ENCODE measurements around the gene RMRP. TPM values are rescaled to one million over a fixed set of nuclear protein-coding genes. Genes with fewer than 3 reads are reported as not detected.
A peak's percentile ranks its signal among the peaks of the same experiment; 100 is the strongest.

Gene RMRP
- total and polyA plus RNA-seq, 5 experiments from 2014 or later, result 33.0 to 21,271 (median 14,495) TPM; not detected in 2

- Mint-ChIP-seq H3K36me3 (no peaks in the 10 kb centered on the region), H3K9me3 (no peaks in the 10 kb centered on the region), H3K4me1 (peaks cover 13 to 18% (median 16%) of the 10 kb centered on the region in 4 donors), H3K27me3 (peaks cover 0 to 6% (median 0%) of the 10 kb centered on the region in 5 donors), H3K4me3 (peak overlapping the region; percentile 67 to 89 (median 83)), H3K27ac (peak overlapping the region in 5 of 10 donors; percentile 19 to 72 (median 65))
- peak; percentile 64 to 83 for ATAC-seq
- DNase-seq, result peak in 6 of 10 donors; percentile 37 to 74 (median 48)
- POLR2A ChIA-PET, result interaction anchor here (0.5 to 1.9 kb wide), 9 partner anchors 10 to 224 kb away, joined by 3 to 8 read pairs (median 5); partner anchors contain the start of genes ARHGEF39, CCDC107, CREB3 and RMRP
These were observed 18.0 kb upstream of the RMRP start for GRCh38 chr9:35675732-35676392.

GRCh38 chr9:35675204-35675603 lies 17.4 kb upstream of the RMRP start:
- POLR2A ChIA-PET, result interaction anchor here (0.9 to 1.9 kb wide), 7 partner anchors 10 to 57 kb away, joined by 3 to 8 read pairs (median 5); partner anchors contain the start of genes ARHGEF39, CCDC107, CREB3 and RMRP
- Mint-ChIP-seq H3K27ac (peak overlapping the region in 4 of 10 donors; percentile 19 to 68 (median 62)), H3K9me3 (no peaks in the 10 kb centered on the region), H3K27me3 (peaks cover 0 to 6% (median 0%) of the 10 kb centered on the region in 5 donors), H3K36me3 (no peaks in the 10 kb centered on the region), H3K4me1 (peaks cover 13 to 18% (median 16%) of the 10 kb centered on the region in 4 donors), H3K4me3 (peak overlapping the region; percentile 64 to 89 (median 81))
- DNase-seq (no peak), ATAC-seq (peak; percentile 21 to 29)

DNA sequence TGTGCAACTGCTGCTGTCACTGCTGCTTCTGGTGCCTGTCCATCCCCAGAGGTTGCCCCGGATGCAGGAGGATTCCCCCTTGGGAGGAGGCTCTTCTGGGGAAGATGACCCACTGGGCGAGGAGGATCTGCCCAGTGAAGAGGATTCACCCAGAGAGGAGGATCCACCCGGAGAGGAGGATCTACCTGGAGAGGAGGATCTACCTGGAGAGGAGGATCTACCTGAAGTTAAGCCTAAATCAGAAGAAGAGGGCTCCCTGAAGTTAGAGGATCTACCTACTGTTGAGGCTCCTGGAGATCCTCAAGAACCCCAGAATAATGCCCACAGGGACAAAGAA lies 16.2 kb upstream of the RMRP start:
- H3K36me3 Mint-ChIP-seq, result no peaks in the 10 kb centered on the region
- H3K4me1 Mint-ChIP-seq, result peaks cover 11 to 18% (median 16%) of the 10 kb centered on the region in 4 donors
- no peak for DNase-seq
- H3K9me3 Mint-ChIP-seq, result no peaks in the 10 kb centered on the region
- ATAC-seq, result no peak
- peak overlapping the region in 1 of 10 donors; percentile 63 for H3K27ac Mint-ChIP-seq
- POLR2A ChIA-PET, result interaction anchor here (1.1 kb wide), 1 partner anchor 10 kb away, joined by 5 read pairs; the partner anchor contains the start of gene ARHGEF39
- H3K4me3 Mint-ChIP-seq, result peak overlapping the region in 3 of 10 donors; percentile 20 to 59 (median 41)
- H3K27me3 Mint-ChIP-seq, result peaks cover 0 to 6% (median 0%) of the 10 kb centered on the region in 5 donors

- POLR2A ChIA-PET, result interaction anchor here (0.5 to 1.1 kb wide), 2 partner anchors 9 to 37 kb away, joined by 4 to 5 read pairs; partner anchors contain the start of gene ARHGEF39
- no peaks in the 10 kb centered on the region for H3K9me3 Mint-ChIP-seq
- peak within 1 kb of the TSS in 4 of 10 donors; percentile 18 to 63 (median 42) for H3K27ac Mint-ChIP-seq
- peaks cover 0 to 6% (median 0%) of the 10 kb centered on the region in 5 donors for H3K27me3 Mint-ChIP-seq
- peaks cover 12 to 18% (median 16%) of the 10 kb centered on the region in 4 donors for H3K4me1 Mint-ChIP-seq
- DNase-seq, result no peak
- no peaks in the 10 kb centered on the region for H3K36me3 Mint-ChIP-seq
- peak within 1 kb of the TSS; percentile 32 to 82 (median 68) for H3K4me3 Mint-ChIP-seq
- no peak for ATAC-seq
These were observed 15.6 kb upstream of the RMRP start, which contains the start of gene CA9 for GRCh38 chr9:35673132-35674024. Gene CA9 (plus strand): TSS chr9:35673928. CDS start chr9:35673960, 32 bp downstream.

GRCh38 chr9:35669331-35670145 lies 11.7 kb upstream of the RMRP start:
- no peaks in the 10 kb centered on the region for H3K36me3 Mint-ChIP-seq
- peaks cover 19 to 23% (median 19%) of the 10 kb centered on the region in 4 donors for H3K4me1 Mint-ChIP-seq
- POLR2A ChIA-PET, result interaction anchor here (1.0 kb wide), 1 partner anchor 11 kb away, joined by 4 read pairs; the partner anchor contains the start of genes CCDC107 and RMRP
- no peak overlapping the region for H3K4me3 Mint-ChIP-seq
- no peaks in the 10 kb centered on the region for H3K9me3 Mint-ChIP-seq
- DNase-seq (no peak), ATAC-seq (no peak)
- H3K27ac Mint-ChIP-seq, result no peak overlapping the region
- H3K27me3 Mint-ChIP-seq, result peaks cover 0 to 4% (median under 1%) of the 10 kb centered on the region in 5 donors

GRCh38 chr9:35667939-35668338 lies 10.1 kb upstream of the RMRP start:
- Mint-ChIP-seq H3K27ac (peak overlapping the region in 1 of 10 donors; percentile 1), H3K9me3 (no peaks in the 10 kb centered on the region), H3K4me1 (peaks cover 24 to 34% (median 32%) of the 10 kb centered on the region in 4 donors), H3K4me3 (no peak overlapping the region), H3K27me3 (peaks cover 0 to 2% (median 0%) of the 10 kb centered on the region in 5 donors), H3K36me3 (no peaks in the 10 kb centered on the region)
- DNase-seq (no peak), ATAC-seq (no peak)
- POLR2A ChIA-PET, result no interaction called here

GRCh38 chr9:35666549-35666948 lies 8.7 kb upstream of the RMRP start:
- Mint-ChIP-seq H3K4me3 (peak overlapping the region in 3 of 10 donors; percentile 19 to 34 (median 22)), H3K27me3 (peaks cover 0 to 2% (median 0%) of the 10 kb centered on the region in 5 donors), H3K36me3 (peaks cover 0 to 2% (median 0%) of the 10 kb centered on the region in 3 donors), H3K27ac (peak overlapping the region in 2 of 10 donors; percentile 31 to 32), H3K9me3 (no peaks in the 10 kb centered on the region), H3K4me1 (peaks cover 32 to 48% (median 46%) of the 10 kb centered on the region in 4 donors)
- no peak for ATAC-seq
- no peak for DNase-seq
- POLR2A ChIA-PET, result interaction anchor here (0.7 to 4.0 kb wide), 4 partner anchors 17 to 30 kb away, joined by 3 to 19 read pairs (median 4); partner anchors contain the start of gene TPM2

DNA sequence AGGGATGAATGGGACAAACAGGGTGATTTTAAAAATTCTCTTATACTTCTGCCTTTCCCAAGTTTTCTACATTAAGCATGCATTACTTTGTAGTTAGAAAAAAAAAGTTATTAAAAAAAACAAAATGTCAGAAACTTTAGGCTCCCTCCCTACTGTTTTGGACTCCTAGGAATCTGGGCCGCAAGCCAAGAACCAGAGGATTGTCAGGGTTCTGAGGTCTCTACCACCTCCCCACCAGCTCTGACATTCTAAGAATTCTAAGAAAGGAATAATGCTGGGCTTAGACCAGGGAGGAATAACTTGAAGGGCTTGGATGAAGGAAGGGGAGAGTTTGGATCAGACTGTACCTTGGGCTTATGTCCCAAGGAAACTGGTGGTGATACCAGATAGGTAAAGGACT lies 8.2 kb upstream of the RMRP start:
- H3K4me3 Mint-ChIP-seq, result peak overlapping the region; percentile 37 to 89 (median 76)
- no peaks in the 10 kb centered on the region for H3K9me3 Mint-ChIP-seq
- peaks cover 0 to 2% (median 0%) of the 10 kb centered on the region in 3 donors for H3K36me3 Mint-ChIP-seq
- peaks cover 0 to 2% (median 0%) of the 10 kb centered on the region in 5 donors for H3K27me3 Mint-ChIP-seq
- POLR2A ChIA-PET, result interaction anchor here (0.8 to 4.0 kb wide), 7 partner anchors 10 to 65 kb away, joined by 4 to 19 read pairs (median 5); partner anchors contain the start of genes CREB3, TLN1 and TPM2
- peak overlapping the region in 3 of 10 donors; percentile 22 to 73 (median 67) for H3K27ac Mint-ChIP-seq
- H3K4me1 Mint-ChIP-seq, result peaks cover 32 to 53% (median 50%) of the 10 kb centered on the region in 4 donors
- DNase-seq (no peak), ATAC-seq (no peak)

- H3K9me3 Mint-ChIP-seq, result no peaks in the 10 kb centered on the region
- H3K27ac Mint-ChIP-seq, result peak overlapping the region; percentile 39 to 94 (median 76)
- peaks cover 0 to 8% (median 5%) of the 10 kb centered on the region in 3 donors for H3K36me3 Mint-ChIP-seq
- peaks cover 32 to 59% (median 56%) of the 10 kb centered on the region in 4 donors for H3K4me1 Mint-ChIP-seq
- ATAC-seq, result no peak
- POLR2A ChIA-PET, result interaction anchor here (1.0 to 4.0 kb wide), 8 partner anchors 10 to 66 kb away, joined by 3 to 19 read pairs (median 7); partner anchors contain the start of genes CREB3, SIT1, TLN1 and TPM2
- DNase-seq, result no peak
- peak overlapping the region; percentile 75 to 89 (median 84) for H3K4me3 Mint-ChIP-seq
- peaks cover 0 to 2% (median 0%) of the 10 kb centered on the region in 5 donors for H3K27me3 Mint-ChIP-seq
These were observed 7.6 kb upstream of the RMRP start for GRCh38 chr9:35665471-35665818.

GRCh38 chr9:35664531-35665470 lies 7.0 kb upstream of the RMRP start, which contains the start of gene ARHGEF39:
Gene ARHGEF39 (minus strand): TSS chr9:35665195. CDS start chr9:35665169, 26 bp downstream.
- POLR2A ChIA-PET, result interaction anchor here (0.6 to 4.0 kb wide), 14 partner anchors 9 to 67 kb away, joined by 3 to 19 read pairs (median 5); partner anchors contain the start of genes CA9, CREB3, SIT1 and TLN1
- Mint-ChIP-seq H3K4me1 (peaks cover 32 to 65% (median 62%) of the 10 kb centered on the region in 4 donors), H3K27ac (peak within 1 kb of the TSS; percentile 57 to 99 (median 82)), H3K36me3 (peaks cover 0 to 15% (median 9%) of the 10 kb centered on the region in 3 donors), H3K4me3 (peak within 1 kb of the TSS; percentile 75 to 89 (median 84)), H3K9me3 (no peaks in the 10 kb centered on the region), H3K27me3 (peaks cover 0 to 2% (median 0%) of the 10 kb centered on the region in 5 donors)
- DNase-seq, result peak; percentile 34 to 76 (median 58)
- ATAC-seq, result peak; percentile 79 to 83

All from naive thymus-derived CD8-positive, alpha-beta T cell (primary cell).